GM18499 (cell line): ENCODE measurements around the gene PTPRZ1.

Source experiments
- ATAC-seq: cut with Tn5 transposase; IDR thresholded peaks from one replicate; pipeline ENCODE4 v1.9.1; 2021; ENCODE audit warnings: moderate number of reproducible peaks; ENCODE audit not compliant: insufficient read depth, unreplicated experiment

PTPRZ1 gene

GRCh38 chr7:122094549-122094948, 221.6 kb downstream of the PTPRZ1 start:
- no peak for ATAC-seq

GRCh38 chr7:122095642-122096041, 222.7 kb downstream of the PTPRZ1 start:
- no peak for ATAC-seq

- ATAC-seq, result no peak
Observed at GRCh38 chr7:122100021-122100420, 227.1 kb downstream of the PTPRZ1 start.

GRCh38 chr7:122103064-122103463, 230.1 kb downstream of the PTPRZ1 start:
- ATAC-seq, result no peak
